Neuron (in vitro differentiated cells): ENCODE measurements around the gene HCAR2.
"Not testable (repeated sequence)": the region's sequence is repeated elsewhere in the genome, so short reads cannot be mapped to it uniquely, and the experiment has no call there.

Experiments
- H2AFZ ChIP-seq: one replicate; pipeline ENCODE4 v1.6.1; 2013; ENCODE audit warnings: low read depth, mild to moderate bottlenecking, inconsistent platforms, low read length, moderate library complexity
- H3K27me3 ChIP-seq: one replicate; pipeline ENCODE4 v1.6.1; 2013; ENCODE audit warnings: low read length; ENCODE audit not compliant: insufficient read depth
- H3K36me3 ChIP-seq: one replicate; pipeline ENCODE4 v1.6.1; 2013; ENCODE audit warnings: low read length; ENCODE audit not compliant: insufficient read depth
- H3K4me1 ChIP-seq: one replicate; pipeline ENCODE4 v1.6.1; 2013; ENCODE audit warnings: low read length; ENCODE audit not compliant: insufficient read depth
- H3K4me3 ChIP-seq: 2 replicates; pipeline ENCODE4 v1.5.1; 2013; ENCODE audit warnings: mild to moderate bottlenecking, low read length, moderate library complexity
- H3K9me3 ChIP-seq: one replicate; pipeline ENCODE4 v1.6.1; 2013; ENCODE audit warnings: low read length

HCAR2 gene

GRCh38 chr12:122729583-122730214 is 26.5 kb upstream of the HCAR2 start:
- Histone ChIP-seq H3K36me3 (no peaks in the 10 kb centered on the region), H3K4me1 (no peaks in the 10 kb centered on the region), H3K9me3 (no peaks in the 10 kb centered on the region), H2AFZ (no peak overlapping the region), H3K4me3 (no peak overlapping the region), H3K27me3 (no peaks in the 10 kb centered on the region)

GRCh38 chr12:122726080-122726558 is 23.0 kb upstream of the HCAR2 start:
- Histone ChIP-seq H3K36me3 (no peaks in the 10 kb centered on the region), H2AFZ (no peak overlapping the region), H3K4me1 (no peaks in the 10 kb centered on the region), H3K9me3 (no peaks in the 10 kb centered on the region), H3K27me3 (no peaks in the 10 kb centered on the region), H3K4me3 (no peak overlapping the region)

- no peaks in the 10 kb centered on the region for H3K27me3 ChIP-seq
- no peaks in the 10 kb centered on the region for H3K9me3 ChIP-seq
- no peaks in the 10 kb centered on the region for H3K4me1 ChIP-seq
- H3K4me3 ChIP-seq = no peak overlapping the region
- H2AFZ ChIP-seq = no peak overlapping the region
- no peaks in the 10 kb centered on the region for H3K36me3 ChIP-seq
Measured at GRCh38 chr12:122725452-122726079, 22.4 kb upstream of the HCAR2 start.

DNA sequence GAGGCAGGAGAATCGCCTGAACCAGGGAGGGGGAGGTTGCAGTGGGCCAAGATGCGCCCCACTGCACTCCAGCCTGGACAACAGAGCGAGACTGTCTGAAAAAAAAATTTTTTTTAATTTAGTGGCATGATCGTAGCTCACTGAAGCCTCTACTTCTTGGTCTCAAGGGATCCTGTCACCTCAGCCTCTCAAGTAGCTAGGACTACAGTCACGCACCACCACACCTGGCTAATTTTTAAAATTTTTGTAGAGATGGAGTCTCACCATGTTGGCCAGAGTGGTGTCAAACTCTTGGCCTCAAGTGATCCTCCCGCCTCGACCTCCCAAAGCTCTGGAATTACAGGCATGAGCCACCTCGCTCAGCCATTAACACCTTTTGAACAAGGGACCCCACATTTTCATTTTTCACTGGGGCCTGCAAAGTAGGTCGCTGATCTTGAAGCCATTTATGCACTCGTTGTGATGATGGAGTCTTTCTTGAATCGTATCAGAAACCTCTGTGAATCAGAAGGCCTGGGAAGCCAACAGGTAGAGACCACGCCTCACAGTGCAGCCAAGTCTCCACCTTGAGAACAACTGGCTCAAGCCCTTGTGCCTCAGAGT is 21.6 kb upstream of the HCAR2 start:
- Histone ChIP-seq H3K9me3 (no peaks in the 10 kb centered on the region), H3K36me3 (no peaks in the 10 kb centered on the region), H3K4me1 (no peaks in the 10 kb centered on the region), H2AFZ (no peak overlapping the region), H3K27me3 (no peaks in the 10 kb centered on the region), H3K4me3 (no peak overlapping the region)

DNA sequence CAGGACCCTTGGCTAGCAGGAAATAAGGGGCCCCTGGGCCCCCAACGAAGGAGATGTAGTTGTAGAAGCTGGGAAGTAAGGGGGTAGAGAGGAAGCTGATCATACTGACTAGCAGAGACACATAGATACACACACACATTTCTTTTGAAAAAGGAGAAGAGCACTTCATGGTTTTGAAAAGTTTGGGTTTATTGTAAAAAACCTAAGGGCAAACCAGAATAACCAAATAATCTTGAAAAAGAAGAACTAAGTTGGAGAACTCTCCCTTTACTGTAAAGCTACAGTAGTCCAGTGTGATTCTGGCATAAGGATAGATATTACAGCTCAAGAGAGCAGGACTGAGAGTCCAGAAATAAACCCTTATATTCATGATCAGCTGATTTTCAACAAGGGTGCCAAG is 19.2 kb upstream of the HCAR2 start:
- no peaks in the 10 kb centered on the region for H3K27me3 ChIP-seq
- no peak overlapping the region for H3K4me3 ChIP-seq
- no peak overlapping the region for H2AFZ ChIP-seq
- no peaks in the 10 kb centered on the region for H3K4me1 ChIP-seq
- H3K36me3 ChIP-seq = no peaks in the 10 kb centered on the region
- H3K9me3 ChIP-seq = no peaks in the 10 kb centered on the region

- no peaks in the 10 kb centered on the region for H3K4me1 ChIP-seq
- no peak overlapping the region for H2AFZ ChIP-seq
- no peaks in the 10 kb centered on the region for H3K27me3 ChIP-seq
- H3K9me3 ChIP-seq = peaks cover under 1% of the 10 kb centered on the region
- no peak overlapping the region for H3K4me3 ChIP-seq
- no peaks in the 10 kb centered on the region for H3K36me3 ChIP-seq
Measured at GRCh38 chr12:122721057-122721545, 17.9 kb upstream of the HCAR2 start.

- H3K36me3 ChIP-seq, H2AFZ ChIP-seq, H3K27me3 ChIP-seq, H3K4me1 ChIP-seq, H3K4me3 ChIP-seq, H3K9me3 ChIP-seq: not testable (repeated sequence)
Measured at GRCh38 chr12:122716658-122717057, 13.5 kb upstream of the HCAR2 start, which contains the start of gene HCAR3. Gene HCAR3 (minus strand): TSS chr12:122716811. CDS start chr12:122716737, 74 bp downstream.

DNA sequence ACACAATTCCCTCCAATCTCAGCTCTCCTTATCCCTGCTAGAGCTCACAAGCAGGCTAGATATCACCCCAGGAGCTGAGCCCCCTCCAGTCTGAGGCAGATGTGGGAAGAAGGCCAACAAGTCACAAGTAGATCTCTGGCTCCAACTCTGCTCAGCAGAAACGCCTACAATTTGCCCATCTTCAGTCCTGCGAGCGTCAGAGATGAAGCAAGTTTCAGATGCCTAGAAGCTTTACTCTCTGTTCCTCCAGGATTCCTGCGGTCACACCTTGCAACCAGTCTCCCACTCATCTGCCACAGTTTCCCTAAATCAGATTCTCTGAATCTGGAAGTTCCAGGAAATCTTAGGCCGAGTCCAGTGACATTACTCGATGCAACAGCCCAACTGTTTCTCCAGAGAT is 12.1 kb upstream of the HCAR2 start:
- H3K9me3 ChIP-seq, H3K4me3 ChIP-seq, H3K36me3 ChIP-seq: not testable (repeated sequence)

GRCh38 chr12:122713491-122714188 is 10.5 kb upstream of the HCAR2 start:
- H3K9me3 ChIP-seq, H3K4me3 ChIP-seq, H3K4me1 ChIP-seq, H3K36me3 ChIP-seq, H2AFZ ChIP-seq, H3K27me3 ChIP-seq: not testable (repeated sequence)

More for the DNA sequence above, 12.1 kb upstream of the HCAR2 start:
- not testable (repeated sequence) for H2AFZ ChIP-seq, H3K27me3 ChIP-seq, H3K4me1 ChIP-seq

DNA sequence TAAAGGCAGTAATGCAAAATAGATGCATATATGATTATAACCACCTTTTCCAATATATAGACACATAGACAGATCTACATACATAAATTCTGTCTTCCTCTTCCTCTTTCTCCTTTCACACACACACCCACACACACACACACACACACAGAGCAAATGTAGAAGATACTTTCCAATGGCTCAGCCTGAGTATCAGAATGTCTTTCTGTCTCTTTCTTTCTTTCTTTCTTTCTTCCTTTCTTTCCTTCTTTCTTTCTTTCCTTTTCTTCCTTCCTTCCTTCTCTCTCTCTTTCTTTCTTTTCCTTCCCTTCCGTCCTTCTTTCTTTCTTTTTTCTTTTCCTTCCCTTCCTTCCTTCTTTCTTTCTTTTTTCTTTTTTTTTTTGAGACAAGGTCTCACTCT is 8.1 kb upstream of the HCAR2 start:
- H3K4me3 ChIP-seq, H3K9me3 ChIP-seq, H3K4me1 ChIP-seq, H2AFZ ChIP-seq, H3K36me3 ChIP-seq, H3K27me3 ChIP-seq: not testable (repeated sequence)

GRCh38 chr12:122710341-122710740 is 7.2 kb upstream of the HCAR2 start:
- H3K27me3 ChIP-seq, H3K36me3 ChIP-seq, H3K4me3 ChIP-seq, H3K4me1 ChIP-seq, H2AFZ ChIP-seq, H3K9me3 ChIP-seq: not testable (repeated sequence)

- H3K36me3 ChIP-seq, H3K4me1 ChIP-seq, H3K4me3 ChIP-seq, H2AFZ ChIP-seq, H3K9me3 ChIP-seq, H3K27me3 ChIP-seq: not testable (repeated sequence)
Measured at GRCh38 chr12:122709287-122709686, 6.1 kb upstream of the HCAR2 start.

- not testable (repeated sequence) for H3K9me3 ChIP-seq, H2AFZ ChIP-seq, H3K27me3 ChIP-seq, H3K4me3 ChIP-seq, H3K4me1 ChIP-seq, H3K36me3 ChIP-seq
Measured at GRCh38 chr12:122703841-122704240, 684 bp upstream of the HCAR2 start.
